ENCODE data around the gene DBF4.

- no peak for TF ChIP-seq POLR2A (IDR thresholded peaks at IDR 0.05)
- TF ChIP-seq, protein P1, sequence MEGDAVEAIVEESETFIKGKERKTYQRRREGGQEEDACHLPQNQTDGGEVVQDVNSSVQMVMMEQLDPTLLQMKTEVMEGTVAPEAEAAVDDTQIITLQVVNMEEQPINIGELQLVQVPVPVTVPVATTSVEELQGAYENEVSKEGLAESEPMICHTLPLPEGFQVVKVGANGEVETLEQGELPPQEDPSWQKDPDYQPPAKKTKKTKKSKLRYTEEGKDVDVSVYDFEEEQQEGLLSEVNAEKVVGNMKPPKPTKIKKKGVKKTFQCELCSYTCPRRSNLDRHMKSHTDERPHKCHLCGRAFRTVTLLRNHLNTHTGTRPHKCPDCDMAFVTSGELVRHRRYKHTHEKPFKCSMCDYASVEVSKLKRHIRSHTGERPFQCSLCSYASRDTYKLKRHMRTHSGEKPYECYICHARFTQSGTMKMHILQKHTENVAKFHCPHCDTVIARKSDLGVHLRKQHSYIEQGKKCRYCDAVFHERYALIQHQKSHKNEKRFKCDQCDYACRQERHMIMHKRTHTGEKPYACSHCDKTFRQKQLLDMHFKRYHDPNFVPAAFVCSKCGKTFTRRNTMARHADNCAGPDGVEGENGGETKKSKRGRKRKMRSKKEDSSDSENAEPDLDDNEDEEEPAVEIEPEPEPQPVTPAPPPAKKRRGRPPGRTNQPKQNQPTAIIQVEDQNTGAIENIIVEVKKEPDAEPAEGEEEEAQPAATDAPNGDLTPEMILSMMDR (IDR thresholded peaks at IDR 0.05) = no peak
Measured at GRCh38 chr7:87866089-87866488, 10.2 kb upstream of the DBF4 start.
